ENCODE results near the gene CCDC85C. TPM values are rescaled to one million over a fixed set of nuclear protein-coding genes. Genes with fewer than 3 reads are reported as not detected.

Gene CCDC85C
- total RNA-seq, 2 experiments from 2014 or later, result 6.4 to 15.0 TPM

DNA sequence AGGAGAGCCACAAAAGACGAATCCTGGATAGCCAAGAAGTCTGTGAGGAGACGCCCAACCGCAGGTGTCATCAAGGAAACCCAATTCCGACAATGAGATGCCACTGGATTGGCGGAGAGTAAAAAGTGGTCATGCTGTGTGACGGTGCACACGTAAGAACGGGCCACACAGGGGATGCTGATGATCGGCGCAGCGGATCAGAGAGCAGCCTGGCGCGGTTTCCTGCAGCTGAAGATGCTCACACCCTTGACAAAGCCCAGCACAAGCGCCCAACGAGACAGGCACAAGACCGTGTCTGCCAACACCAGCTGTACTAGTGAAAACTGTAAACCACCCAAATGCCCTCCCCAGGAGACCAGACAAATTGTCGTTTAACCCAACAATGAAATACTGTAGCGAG, 55.8 kb downstream of the CCDC85C start:
- Histone ChIP-seq H3K4me1 (ENCODE audit: insufficient read depth, low read length, poor library complexity, severe bottlenecking) (no peaks in the 10 kb centered on the region), H2AFZ (ENCODE audit: low read length) (no peak overlapping the region), H3K36me3 (ENCODE audit: insufficient read depth, low read length) (no peaks in the 10 kb centered on the region), H3K4me3 (ENCODE audit: low read depth, low read length, poor library complexity, severe bottlenecking) (no peak overlapping the region), H3K9me2 (ENCODE audit: insufficient read depth, low read length) (no peaks in the 10 kb centered on the region), H3K4me2 (ENCODE audit: low read length) (no peak overlapping the region), H3K27ac (ENCODE audit: low read depth, low read length, poor library complexity, severe bottlenecking) (no peak overlapping the region), H4K20me1 (ENCODE audit: insufficient read depth, low read length) (peaks cover 9% of the 10 kb centered on the region; the same call in 1 of the 2 replicates), H3K9me3 (ENCODE audit: low read length) (no peaks in the 10 kb centered on the region), H3K79me2 (ENCODE audit: insufficient read depth, low read depth, low read length) (no peaks in the 10 kb centered on the region)
- BruUV-seq (replicated peaks), result no TSS peak
- TF ChIP-seq, protein P1, sequence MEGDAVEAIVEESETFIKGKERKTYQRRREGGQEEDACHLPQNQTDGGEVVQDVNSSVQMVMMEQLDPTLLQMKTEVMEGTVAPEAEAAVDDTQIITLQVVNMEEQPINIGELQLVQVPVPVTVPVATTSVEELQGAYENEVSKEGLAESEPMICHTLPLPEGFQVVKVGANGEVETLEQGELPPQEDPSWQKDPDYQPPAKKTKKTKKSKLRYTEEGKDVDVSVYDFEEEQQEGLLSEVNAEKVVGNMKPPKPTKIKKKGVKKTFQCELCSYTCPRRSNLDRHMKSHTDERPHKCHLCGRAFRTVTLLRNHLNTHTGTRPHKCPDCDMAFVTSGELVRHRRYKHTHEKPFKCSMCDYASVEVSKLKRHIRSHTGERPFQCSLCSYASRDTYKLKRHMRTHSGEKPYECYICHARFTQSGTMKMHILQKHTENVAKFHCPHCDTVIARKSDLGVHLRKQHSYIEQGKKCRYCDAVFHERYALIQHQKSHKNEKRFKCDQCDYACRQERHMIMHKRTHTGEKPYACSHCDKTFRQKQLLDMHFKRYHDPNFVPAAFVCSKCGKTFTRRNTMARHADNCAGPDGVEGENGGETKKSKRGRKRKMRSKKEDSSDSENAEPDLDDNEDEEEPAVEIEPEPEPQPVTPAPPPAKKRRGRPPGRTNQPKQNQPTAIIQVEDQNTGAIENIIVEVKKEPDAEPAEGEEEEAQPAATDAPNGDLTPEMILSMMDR (conservative IDR thresholded peaks at IDR 0.05; ENCODE audit: low read length), result no peak
- TF ChIP-seq EZH2phosphoT487 (IDR thresholded peaks at IDR 0.05; ENCODE audit: borderline replicate concordance, low read depth, low read length), result no peak
- no peak for DNase-seq (ENCODE audit: low spot score)
- POLR2A ChIA-PET, result no interaction called here
- CTCF ChIA-PET (ENCODE audit: unreplicated experiment), result no interaction called here
- intact Hi-C loops (cut with micrococcal nuclease; ENCODE audit: unreplicated experiment), result no loop called here

DNA sequence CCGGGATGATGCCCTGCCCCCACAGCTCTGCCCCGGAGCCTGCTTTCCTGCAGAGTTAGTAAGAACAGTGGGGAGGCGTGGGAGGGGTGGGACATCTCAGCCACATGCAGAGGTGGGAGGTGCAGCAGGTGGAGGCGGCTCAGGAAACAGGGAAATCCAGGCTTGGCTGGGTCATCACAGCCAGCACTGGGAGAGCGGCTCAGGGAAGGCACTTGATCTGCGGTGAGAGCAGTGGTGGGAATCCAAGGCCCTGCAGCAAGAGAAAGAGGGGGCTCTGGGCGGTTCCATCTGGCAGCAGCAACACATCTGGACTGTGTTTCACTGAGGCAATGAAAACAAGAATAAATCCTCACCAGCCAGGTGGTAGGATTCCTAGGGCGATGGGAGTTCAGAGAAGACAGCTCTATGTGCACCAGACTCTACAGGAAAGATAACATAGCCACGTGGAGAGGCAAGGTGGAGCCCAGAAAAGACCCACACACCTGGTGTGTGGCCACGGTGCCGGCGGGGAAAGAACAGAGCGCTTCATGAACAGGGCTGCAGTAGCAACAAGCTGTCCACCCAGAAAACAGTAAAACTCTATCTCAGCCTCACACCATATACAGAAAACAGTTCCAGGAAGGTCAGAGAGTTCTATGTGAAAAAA, 57.6 kb downstream of the CCDC85C start:
- Histone ChIP-seq H3K36me3 (ENCODE audit: insufficient read depth, low read length) (no peaks in the 10 kb centered on the region), H3K4me1 (ENCODE audit: insufficient read depth, low read length, poor library complexity, severe bottlenecking) (no peaks in the 10 kb centered on the region), H3K79me2 (ENCODE audit: insufficient read depth, low read depth, low read length) (no peaks in the 10 kb centered on the region), H2AFZ (ENCODE audit: low read length) (no peak overlapping the region), H3K9me3 (ENCODE audit: low read length) (no peaks in the 10 kb centered on the region), H3K9me2 (ENCODE audit: insufficient read depth, low read length) (no peaks in the 10 kb centered on the region), H3K4me2 (ENCODE audit: low read length) (no peak overlapping the region), H3K4me3 (ENCODE audit: low read depth, low read length, poor library complexity, severe bottlenecking) (no peak overlapping the region), H3K27ac (ENCODE audit: low read depth, low read length, poor library complexity, severe bottlenecking) (no peak overlapping the region), H4K20me1 (ENCODE audit: insufficient read depth, low read length) (peaks cover 9% of the 10 kb centered on the region)
- TF ChIP-seq, protein P1 (conservative IDR thresholded peaks at IDR 0.05; ENCODE audit: low read length), result no peak
- no peak for TF ChIP-seq EZH2phosphoT487 (IDR thresholded peaks at IDR 0.05; ENCODE audit: borderline replicate concordance, low read depth, low read length)
- intact Hi-C loops (cut with micrococcal nuclease; ENCODE audit: unreplicated experiment), result no loop called here
- ChIA-PET CTCF (ENCODE audit: unreplicated experiment) (no interaction called here), POLR2A (no interaction called here)
- BruUV-seq (replicated peaks), result no TSS peak
- no peak for DNase-seq (ENCODE audit: low spot score)

DNA sequence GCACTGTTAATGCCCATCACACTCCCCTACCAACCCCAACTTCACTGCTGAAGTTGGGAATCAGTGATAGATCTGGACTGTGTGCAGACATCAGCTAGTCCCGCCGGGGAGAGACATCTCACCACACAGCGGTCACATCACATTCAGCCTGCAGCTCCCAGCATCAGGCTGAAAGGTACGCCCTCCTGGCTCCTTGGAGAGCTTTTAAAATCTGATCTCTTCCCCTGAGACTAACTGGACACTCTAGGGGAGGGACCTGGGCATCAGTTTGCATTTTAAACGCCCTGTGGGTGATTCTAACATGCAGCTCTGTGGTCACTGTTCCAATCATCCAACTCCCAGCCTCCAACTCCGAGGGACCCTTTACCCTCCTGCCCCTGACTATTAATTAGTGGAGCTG, 58.4 kb downstream of the CCDC85C start:
- H3K27ac ChIP-seq (ENCODE audit: low read depth, low read length, poor library complexity, severe bottlenecking), result no peak overlapping the region
- H3K36me3 ChIP-seq (ENCODE audit: insufficient read depth, low read length), result no peaks in the 10 kb centered on the region
- H3K9me3 ChIP-seq (ENCODE audit: low read length), result no peaks in the 10 kb centered on the region
- no peaks in the 10 kb centered on the region for H3K4me1 ChIP-seq (ENCODE audit: insufficient read depth, low read length, poor library complexity, severe bottlenecking)
- TF ChIP-seq, protein P1 (conservative IDR thresholded peaks at IDR 0.05; ENCODE audit: low read length), result no peak
- TF ChIP-seq EZH2phosphoT487 (IDR thresholded peaks at IDR 0.05; ENCODE audit: borderline replicate concordance, low read depth, low read length), result no peak
- H2AFZ ChIP-seq (ENCODE audit: low read length), result no peak overlapping the region
- H3K4me2 ChIP-seq (ENCODE audit: low read length), result no peak overlapping the region
- CTCF ChIA-PET (ENCODE audit: unreplicated experiment), result no interaction called here
- no peak for DNase-seq (ENCODE audit: low spot score)
- POLR2A ChIA-PET, result no interaction called here
- peaks cover 9% of the 10 kb centered on the region for H4K20me1 ChIP-seq (ENCODE audit: insufficient read depth, low read length)
- no TSS peak for BruUV-seq (replicated peaks)
- no peak overlapping the region for H3K4me3 ChIP-seq (ENCODE audit: low read depth, low read length, poor library complexity, severe bottlenecking)
- H3K9me2 ChIP-seq (ENCODE audit: insufficient read depth, low read length), result no peaks in the 10 kb centered on the region
- H3K79me2 ChIP-seq (ENCODE audit: insufficient read depth, low read depth, low read length), result no peaks in the 10 kb centered on the region
- intact Hi-C loops (cut with micrococcal nuclease; ENCODE audit: unreplicated experiment), result no loop called here

Data from OCI-LY7 (cell line).